NCI-H524 (cell line): ENCODE results near the gene FAM32A.

Experiments used
- DNase-seq, 2 experiments: peaks; one replicate each; lab custom pipeline; 2025; lab: John Stamatoyannopoulos, UW

The FAM32A gene

DNA sequence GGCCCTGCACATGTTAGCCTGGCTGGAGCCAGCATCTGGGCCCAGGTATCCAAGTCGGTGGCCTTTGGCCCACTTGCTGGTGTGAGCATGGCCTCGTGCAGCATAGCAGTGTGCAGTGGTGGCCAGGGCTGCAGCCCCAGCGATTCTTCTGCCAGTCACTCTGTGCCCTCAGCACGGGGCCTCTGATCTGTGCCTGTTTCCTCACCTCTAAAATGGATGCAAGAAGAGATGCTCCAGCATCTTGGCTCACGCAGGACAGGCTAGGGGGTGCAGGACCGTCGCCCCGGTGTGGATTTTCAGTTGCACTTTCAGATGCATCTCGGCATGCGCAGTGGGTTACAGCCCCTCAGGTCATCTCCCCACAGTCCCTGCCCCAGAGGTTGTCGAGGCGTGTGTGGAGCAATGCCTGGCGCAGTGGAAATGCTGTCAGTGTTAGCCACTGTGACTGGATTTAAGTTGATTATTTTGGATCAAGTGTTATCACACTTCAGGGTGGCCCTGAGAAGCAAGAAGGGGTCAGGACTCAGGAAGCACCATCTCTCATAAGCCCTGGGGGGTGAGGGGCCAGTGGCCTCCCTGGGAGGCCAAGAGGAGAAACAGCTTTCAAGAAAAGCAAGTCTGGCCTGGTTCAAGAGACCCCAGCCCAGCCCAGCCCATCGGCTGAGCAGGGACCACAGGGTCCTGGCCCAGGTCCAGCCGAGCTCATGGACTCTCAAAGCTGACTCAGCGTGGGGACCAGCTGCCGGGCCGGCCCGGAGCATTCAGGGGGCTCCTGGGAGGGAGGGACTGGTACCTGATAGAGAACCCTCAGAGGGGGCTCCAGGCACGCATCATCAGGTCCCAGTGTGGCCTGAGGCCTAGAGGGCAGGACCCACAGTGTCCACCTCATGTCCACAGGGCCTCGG, 40.3 kb downstream of the FAM32A start:
- DNase-seq, result no peak

DNA sequence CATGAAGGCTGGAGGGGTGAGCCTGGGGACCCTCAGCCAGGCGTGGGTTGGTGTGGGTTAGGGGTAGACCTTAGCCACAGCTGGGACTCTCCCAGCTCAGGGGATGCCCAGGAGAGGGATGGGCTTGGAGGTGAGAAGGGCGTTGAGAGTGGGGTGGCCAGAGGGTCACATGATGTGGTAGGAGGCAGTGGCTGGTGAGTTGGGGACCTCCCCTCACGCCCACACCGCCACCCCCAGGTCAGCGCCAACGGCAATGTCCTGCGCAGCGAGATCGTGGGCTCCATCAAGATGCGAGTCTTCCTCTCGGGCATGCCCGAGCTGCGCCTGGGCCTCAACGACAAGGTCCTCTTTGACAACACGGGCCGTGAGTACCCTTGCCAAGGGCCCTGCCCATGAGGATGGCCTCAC, 41.0 kb downstream of the FAM32A start:
- DNase-seq, result no peak

DNA sequence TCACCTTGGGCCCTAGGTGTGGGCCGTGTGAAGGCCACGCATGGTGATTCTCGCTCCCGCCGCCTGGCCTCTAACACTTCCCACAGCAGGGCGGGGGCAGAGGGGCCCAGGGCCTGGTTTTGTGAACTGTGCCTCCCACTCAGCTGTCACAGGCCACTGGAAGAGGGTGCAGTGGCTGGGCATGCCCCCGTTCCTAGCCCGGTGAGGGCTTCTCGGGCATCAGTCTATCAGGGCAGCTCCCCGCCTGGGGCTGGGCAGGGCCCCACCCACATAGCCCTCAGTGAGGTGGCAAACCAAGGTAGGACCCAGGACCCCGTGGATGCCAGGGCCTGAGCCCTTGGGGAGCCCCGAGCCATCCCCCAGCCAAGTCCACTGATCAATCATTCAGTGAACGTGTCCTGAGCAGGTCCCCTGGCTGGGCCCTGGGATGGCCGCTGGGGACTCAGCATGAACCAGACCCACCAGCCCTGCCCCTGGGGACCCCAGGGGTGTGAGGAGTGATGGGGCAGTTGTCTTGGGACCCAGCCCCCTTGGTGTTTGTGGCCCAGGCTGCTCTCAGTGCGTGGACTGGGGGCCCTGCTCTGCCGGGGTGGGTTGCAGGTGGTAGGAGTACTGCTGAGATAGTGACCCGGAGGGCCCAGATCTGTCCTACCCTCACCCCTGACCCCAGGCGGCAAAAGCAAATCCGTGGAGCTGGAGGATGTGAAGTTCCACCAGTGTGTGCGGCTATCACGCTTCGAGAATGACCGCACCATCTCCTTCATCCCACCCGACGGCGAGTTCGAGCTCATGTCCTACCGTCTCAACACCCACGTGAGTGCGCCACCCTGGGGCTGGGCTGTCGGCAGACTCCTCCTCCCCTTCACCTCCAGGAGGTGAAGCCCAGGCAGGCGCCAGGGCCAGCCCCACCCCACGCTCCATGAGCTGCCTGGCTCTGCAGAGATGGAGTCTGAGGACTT, 41.9 kb downstream of the FAM32A start:
- no peak for DNase-seq

DNA sequence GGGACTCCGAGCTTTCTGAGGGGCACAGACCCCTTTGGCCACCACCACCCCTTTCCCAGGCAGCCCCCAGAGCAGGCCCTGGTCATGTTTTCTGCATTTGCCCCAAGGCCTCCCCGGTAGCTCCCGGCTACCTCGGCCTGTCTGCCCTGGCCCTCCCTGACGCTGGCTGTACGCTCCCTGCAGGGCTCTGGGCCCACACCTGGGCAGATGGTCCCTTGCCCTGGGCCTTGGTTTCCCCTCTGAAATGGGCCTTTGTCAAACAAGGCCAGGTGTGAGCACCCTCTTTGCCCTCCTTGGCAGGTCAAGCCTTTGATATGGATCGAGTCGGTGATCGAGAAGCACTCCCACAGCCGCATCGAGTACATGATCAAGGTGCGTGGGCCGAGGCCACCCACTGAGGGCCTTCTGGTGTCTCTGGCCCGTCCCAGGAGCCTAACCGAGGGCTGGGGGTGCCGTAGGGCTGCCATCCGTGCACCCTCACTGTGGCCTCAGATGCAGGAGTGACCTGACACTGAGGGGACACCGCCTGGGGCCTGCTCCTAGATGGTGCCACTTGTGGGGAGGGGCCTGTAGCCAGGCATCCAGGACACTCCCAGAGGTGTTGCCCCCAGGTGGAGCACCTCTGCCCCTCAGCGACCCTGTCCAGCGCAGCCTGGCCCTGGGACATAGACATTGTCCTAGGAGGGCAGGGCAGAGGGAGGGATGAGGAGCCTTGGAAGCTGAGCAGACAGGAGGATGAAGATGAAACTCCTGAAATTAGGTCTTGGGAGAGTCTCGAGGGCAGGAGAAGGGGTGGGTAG, 42.8 kb downstream of the FAM32A start:
- no peak for DNase-seq

- DNase-seq, result no peak
These were observed 43.6 kb downstream of the FAM32A start for GRCh38 chr19:16228637-16229321.

GRCh38 chr19:16229322-16229641, 44.1 kb downstream of the FAM32A start:
- DNase-seq, result no peak

- DNase-seq, result no peak
These were observed 46.9 kb downstream of the FAM32A start for GRCh38 chr19:16232127-16232526.

DNA sequence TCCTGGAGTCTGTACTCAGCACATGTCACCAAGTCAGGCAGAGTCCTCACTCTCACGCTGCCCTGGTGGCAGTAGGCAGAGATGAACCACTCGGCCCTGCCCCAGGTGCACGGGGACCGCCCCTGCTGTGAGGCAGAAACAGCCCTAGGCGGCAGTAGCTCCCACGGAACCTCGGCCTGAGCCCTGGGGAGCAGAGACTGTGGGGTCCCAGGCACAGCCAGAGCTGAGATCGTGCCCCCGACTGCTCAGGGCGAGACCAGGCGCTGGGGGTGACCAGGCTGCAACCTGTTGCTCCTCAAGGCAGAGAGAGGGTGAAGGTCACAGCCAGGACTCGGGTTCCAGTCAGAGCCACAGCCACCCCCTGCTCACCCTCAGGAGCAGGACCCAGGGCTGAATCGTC, 47.4 kb downstream of the FAM32A start:
- DNase-seq, result no peak

DNA sequence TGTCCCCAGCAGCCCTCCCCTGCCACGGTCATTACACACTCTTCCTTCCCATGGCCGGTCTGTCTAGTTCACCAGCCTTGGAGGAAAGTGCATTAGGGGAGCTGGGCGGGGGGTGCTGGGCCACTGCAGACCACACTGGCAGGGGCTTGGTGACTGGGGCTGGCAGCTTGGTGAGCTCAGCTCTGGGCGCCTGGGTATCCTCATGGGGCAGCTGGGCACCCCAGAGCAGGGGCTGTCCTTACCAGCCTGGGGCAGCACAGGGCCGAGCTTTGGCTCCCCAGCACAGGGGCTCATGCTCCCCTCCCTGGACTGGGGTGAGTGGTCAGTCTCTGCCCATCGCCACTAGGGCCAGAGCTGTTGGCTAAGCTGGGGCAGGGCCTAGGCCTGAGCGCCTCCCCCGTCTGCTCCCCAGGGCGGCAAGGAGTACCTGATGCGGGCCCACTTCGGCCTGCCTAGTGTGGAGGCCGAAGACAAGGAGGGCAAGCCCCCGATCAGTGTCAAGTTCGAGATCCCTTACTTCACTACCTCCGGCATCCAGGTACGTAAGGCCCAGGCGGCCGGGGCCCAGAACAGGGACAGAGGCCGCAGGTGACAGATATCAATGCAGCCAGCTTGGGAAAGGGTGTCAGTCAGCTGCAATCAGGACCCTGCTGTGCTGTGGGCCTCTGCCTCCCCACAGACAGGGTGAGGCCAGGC, 48.0 kb downstream of the FAM32A start:
- no peak for DNase-seq

GRCh38 chr19:16233836-16234551, 48.8 kb downstream of the FAM32A start:
- DNase-seq, result no peak

- DNase-seq, result no peak
These were observed 49.6 kb downstream of the FAM32A start for GRCh38 chr19:16234552-16235445.

DNA sequence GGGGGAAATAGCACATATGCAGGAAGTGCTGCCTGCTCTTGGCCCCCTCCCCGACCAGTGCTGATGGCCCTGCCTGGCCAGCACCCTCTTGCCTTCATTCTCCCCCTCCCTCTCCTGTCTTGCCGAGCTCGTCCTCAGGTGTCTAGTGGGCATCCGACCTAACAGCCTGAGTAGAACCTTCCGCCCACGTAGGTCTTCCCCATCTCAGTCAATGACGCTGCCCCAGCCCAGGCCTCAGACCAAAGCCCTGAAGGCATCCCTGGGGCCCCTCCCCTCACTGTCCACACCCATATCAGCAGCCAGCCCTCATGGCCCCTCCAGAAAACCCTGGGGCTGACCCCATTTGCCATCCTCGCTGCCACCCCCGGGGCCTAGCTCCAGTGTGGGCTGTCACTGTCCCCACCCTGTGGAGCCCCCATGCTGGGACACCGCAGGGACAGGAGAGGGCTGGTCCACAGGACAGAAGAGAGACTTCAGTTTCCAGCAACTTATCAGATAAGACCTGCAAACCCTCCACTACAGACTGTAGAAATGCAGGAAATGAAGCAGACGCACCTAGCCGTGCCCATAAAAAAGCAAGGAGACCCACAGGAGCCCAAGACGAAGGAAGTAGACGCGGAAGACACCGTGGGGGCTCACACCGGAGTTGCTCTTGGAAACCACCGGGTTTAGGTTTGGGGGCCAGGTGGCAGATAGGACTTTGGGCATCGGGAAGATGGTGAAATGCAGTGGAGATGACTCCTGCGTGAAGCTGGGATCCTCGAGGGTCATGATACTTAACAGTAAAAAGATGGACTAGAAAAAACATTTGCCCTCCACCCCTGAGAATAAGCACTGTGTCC, 50.8 kb downstream of the FAM32A start:
- no peak for DNase-seq
